ENCODE data around the gene PPP1CA. TPM values are rescaled to one million over a fixed set of nuclear protein-coding genes. Genes with fewer than 3 reads are reported as not detected.
A peak's percentile ranks its signal among the peaks of the same experiment; 100 is the strongest.

The PPP1CA gene
- total and polyA plus RNA-seq, 2 experiments from 2014 or later = 172 to 207 TPM

DNA sequence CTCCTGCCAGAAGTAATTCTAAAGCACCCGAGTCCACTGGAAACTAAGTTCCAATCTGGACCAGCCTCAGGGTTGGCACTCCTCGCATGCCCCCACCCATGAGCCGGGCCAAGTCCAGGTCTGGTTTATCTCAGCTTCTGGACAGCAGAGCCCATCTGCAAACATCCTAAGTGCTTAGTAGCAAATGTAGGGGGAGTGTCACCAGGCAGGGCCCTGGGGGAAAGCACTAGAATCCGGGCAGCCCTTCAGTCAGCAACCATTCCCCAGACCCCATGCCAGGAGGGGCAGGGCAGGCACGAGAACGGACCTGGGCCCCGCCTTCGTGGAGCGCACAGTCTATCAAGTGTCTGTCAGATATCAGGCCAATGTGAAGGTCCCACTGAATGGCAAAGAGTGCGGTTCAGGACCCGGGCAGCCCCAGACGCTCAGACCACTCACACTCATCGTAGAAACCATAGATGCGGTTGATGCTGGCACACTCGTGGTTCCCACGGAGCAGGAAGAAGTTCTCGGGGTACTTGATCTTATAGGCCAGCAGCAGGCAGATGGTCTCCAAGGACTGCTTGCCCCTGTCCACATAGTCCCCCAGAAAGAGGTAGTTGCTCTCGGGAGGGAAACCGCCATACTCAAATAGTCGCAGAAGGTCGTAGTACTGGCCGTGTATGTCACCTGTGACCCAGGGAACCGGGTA lies 1.3 kb downstream of the PPP1CA start:
- Histone ChIP-seq H2AFZ (no peak overlapping the region), H3K36me3 (ENCODE audit: low read depth) (peaks cover 7% of the 10 kb centered on the region; the same call in 1 of the 2 replicates), H3K27ac (peak overlapping the region; percentile 81; the same call in 1 of the 2 replicates), H4K20me1 (ENCODE audit: insufficient read depth) (no peaks in the 10 kb centered on the region), H3K4me1 (ENCODE audit: insufficient read depth) (peaks cover 8% of the 10 kb centered on the region), H3K9me3 (ENCODE audit: low read depth) (no peaks in the 10 kb centered on the region), H3K79me2 (ENCODE audit: insufficient read depth) (peaks cover 24% of the 10 kb centered on the region), H3F3A (ENCODE audit: insufficient read depth) (no peaks in the 10 kb centered on the region), H3K4me2 (ENCODE audit: unreplicated experiment) (peak overlapping the region; percentile 97), H3K27me3 (replicated peaks; ENCODE audit: insufficient read depth) (no peaks in the 10 kb centered on the region), H3K9ac (peak overlapping the region; percentile 95), H3K4me3 (peak overlapping the region; percentile 91), H3K9me2 (ENCODE audit: insufficient read depth) (no peaks in the 10 kb centered on the region)
- 12 to 14% methylated on average over 23 of the region's 23 CpGs for WGBS, 2 experiments (ENCODE audit: low coverage in 1 of 2, low lambda C conversion rate in 2 of 2, missing lambda C conversion rate in 2 of 2)
- in situ Hi-C loops (cut with MboI) = no loop called here
- TF ChIP-seq EZH2phosphoT487 (IDR thresholded peaks at IDR 0.05; ENCODE audit: insufficient read depth, low read depth) = no peak
- TF ChIP-seq EZH2 (IDR thresholded peaks at IDR 0.05; ENCODE audit: insufficient read depth, poor library complexity, severe bottlenecking) = no peak
- peak; percentile 52 for DNase-seq

DNA sequence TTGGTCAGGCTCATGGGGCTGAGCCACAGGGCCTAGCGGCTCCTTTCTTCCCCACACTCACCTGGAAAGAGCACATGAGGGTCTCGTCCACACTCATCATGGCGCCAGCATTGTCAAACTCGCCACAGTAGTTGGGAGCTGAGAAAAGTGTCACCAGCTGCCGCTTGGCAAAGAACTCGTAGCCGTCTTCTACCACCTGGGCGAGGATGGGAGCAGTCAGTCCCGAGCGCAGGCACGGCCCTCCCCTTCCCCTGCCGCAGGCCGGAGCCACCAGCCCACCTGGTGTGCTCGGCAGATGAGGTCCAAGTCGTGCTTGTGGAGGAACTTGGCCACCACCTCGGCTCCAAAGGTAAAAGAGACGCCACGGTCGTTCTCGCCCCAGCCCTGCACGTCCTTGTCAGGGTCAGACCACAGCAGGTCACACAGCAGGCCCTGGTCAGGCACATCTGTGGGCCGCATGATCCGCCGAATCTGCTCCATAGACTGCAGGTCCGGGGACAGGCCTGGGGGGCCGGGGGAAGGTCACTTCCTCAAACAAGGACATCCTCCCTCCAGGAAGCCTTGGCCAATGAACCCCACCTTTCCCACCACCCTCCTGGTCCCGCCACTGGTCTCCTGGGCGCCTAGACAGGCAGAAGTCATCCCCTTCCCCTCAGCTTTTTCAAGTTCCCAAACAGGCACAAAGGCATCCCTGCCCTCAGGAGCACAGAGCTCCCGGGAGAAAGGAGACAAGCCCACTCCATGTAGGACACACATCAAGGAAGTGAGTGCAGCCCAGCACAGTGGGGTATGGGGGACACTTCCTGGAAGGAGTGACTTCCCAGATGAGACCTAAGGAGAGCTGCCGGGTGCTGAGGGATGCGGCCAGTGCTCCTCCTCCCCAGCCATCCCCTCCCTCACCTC lies 2.7 kb downstream of the PPP1CA start:
- in situ Hi-C loops (cut with MboI) = no loop called here
- Histone ChIP-seq H3K4me2 (ENCODE audit: unreplicated experiment) (peak overlapping the region; percentile 97), H3K79me2 (ENCODE audit: insufficient read depth) (peaks cover 24% of the 10 kb centered on the region), H3K36me3 (ENCODE audit: low read depth) (peaks cover 7% of the 10 kb centered on the region; the same call in 1 of the 2 replicates), H4K20me1 (ENCODE audit: insufficient read depth) (no peaks in the 10 kb centered on the region), H3K27me3 (replicated peaks; ENCODE audit: insufficient read depth) (no peaks in the 10 kb centered on the region), H2AFZ (no peak overlapping the region), H3K4me1 (ENCODE audit: insufficient read depth) (peaks cover 8% of the 10 kb centered on the region), H3K4me3 (no peak overlapping the region; the same call in 1 of the 2 replicates), H3F3A (ENCODE audit: insufficient read depth) (no peaks in the 10 kb centered on the region), H3K9me2 (ENCODE audit: insufficient read depth) (no peaks in the 10 kb centered on the region), H3K9me3 (ENCODE audit: low read depth) (no peaks in the 10 kb centered on the region), H3K27ac (no peak overlapping the region), H3K9ac (no peak overlapping the region)
- WGBS, 2 experiments (ENCODE audit: low coverage in 1 of 2, low lambda C conversion rate in 2 of 2, missing lambda C conversion rate in 2 of 2) = 79 to 81% methylated on average over 31 of the region's 31 CpGs
- TF ChIP-seq EZH2phosphoT487 (IDR thresholded peaks at IDR 0.05; ENCODE audit: insufficient read depth, low read depth) = no peak
- TF ChIP-seq EZH2 (IDR thresholded peaks at IDR 0.05; ENCODE audit: insufficient read depth, poor library complexity, severe bottlenecking) = no peak
- DNase-seq = no peak

DNA sequence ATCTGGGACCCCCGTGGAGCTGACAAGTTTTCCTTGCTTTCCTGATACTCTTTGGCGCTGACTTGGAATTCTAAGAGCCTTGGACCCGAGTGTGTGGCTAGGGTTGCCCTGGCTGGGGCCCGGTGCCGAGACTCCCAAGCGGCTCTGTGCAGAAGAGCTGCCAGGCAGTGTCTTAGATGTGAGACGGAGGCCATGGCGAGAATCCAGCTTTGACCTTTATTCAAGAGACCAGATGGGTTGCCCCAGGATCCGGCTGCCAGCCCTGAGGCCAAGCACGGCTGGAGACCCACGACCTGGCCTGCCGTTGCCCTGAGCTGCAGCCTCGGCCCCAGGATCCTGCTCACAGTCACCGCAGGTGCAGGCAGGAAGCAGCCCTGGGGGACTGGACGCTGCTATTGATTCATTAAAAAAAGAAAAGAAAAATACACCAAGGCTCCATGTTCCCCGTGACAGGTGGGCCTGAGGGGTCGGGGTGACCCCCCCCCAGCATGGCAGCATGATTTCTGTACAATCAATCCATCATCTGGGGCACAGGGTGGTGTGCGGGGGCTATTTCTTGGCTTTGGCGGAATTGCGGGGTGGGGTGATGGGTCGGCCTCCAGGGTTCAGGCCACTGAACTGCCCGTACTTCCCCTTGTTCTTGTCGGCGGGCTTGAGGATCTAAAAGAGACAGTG lies 3.5 kb downstream of the PPP1CA start:
- Histone ChIP-seq H3K79me2 (ENCODE audit: insufficient read depth) (peaks cover 24% of the 10 kb centered on the region), H3K4me2 (ENCODE audit: unreplicated experiment) (no peak overlapping the region), H3K9ac (no peak overlapping the region), H3K27me3 (replicated peaks; ENCODE audit: insufficient read depth) (no peaks in the 10 kb centered on the region), H3K4me3 (no peak overlapping the region), H3K27ac (no peak overlapping the region), H3K9me2 (ENCODE audit: insufficient read depth) (no peaks in the 10 kb centered on the region), H3K9me3 (ENCODE audit: low read depth) (no peaks in the 10 kb centered on the region), H3K36me3 (ENCODE audit: low read depth) (peaks cover 7% of the 10 kb centered on the region; the same call in 1 of the 2 replicates), H4K20me1 (ENCODE audit: insufficient read depth) (no peaks in the 10 kb centered on the region), H3F3A (ENCODE audit: insufficient read depth) (no peaks in the 10 kb centered on the region), H2AFZ (no peak overlapping the region), H3K4me1 (ENCODE audit: insufficient read depth) (peaks cover 8% of the 10 kb centered on the region)
- no peak for TF ChIP-seq EZH2phosphoT487 (IDR thresholded peaks at IDR 0.05; ENCODE audit: insufficient read depth, low read depth)
- no peak for TF ChIP-seq EZH2 (IDR thresholded peaks at IDR 0.05; ENCODE audit: insufficient read depth, poor library complexity, severe bottlenecking)
- 83 to 86% methylated on average over 24 of the region's 24 CpGs for WGBS, 2 experiments (ENCODE audit: low coverage in 1 of 2, low lambda C conversion rate in 2 of 2, missing lambda C conversion rate in 2 of 2)
- in situ Hi-C loops (cut with MboI) = no loop called here
- no peak for DNase-seq

DNA sequence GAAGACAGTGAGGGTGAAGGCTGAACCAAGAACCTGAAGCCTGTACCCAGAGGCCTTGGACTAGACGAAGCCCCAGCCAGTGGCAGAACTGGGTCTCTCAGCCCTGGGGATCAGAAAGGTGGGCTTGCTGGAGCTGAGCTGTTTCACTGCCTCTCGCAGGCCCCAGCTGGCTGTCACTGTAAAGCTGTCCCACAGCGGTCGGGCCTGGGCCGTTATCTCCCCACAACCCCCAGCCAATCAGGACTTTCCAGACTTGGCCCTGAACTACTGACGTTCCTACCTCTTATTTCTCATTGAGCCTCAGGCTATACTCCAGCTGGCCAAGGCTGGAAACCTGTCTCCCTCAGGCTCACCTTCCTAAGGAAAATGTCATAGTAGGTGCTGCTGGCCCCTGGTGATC lies 4.1 kb downstream of the PPP1CA start:
- Histone ChIP-seq H3K9me3 (ENCODE audit: low read depth) (no peaks in the 10 kb centered on the region), H3K4me1 (ENCODE audit: insufficient read depth) (peaks cover 8% of the 10 kb centered on the region), H4K20me1 (ENCODE audit: insufficient read depth) (no peaks in the 10 kb centered on the region), H2AFZ (no peak overlapping the region), H3K9ac (no peak overlapping the region), H3K79me2 (ENCODE audit: insufficient read depth) (peaks cover 28% of the 10 kb centered on the region), H3K4me3 (no peak overlapping the region), H3K27me3 (replicated peaks; ENCODE audit: insufficient read depth) (no peaks in the 10 kb centered on the region), H3K4me2 (ENCODE audit: unreplicated experiment) (no peak overlapping the region), H3F3A (ENCODE audit: insufficient read depth) (no peaks in the 10 kb centered on the region), H3K9me2 (ENCODE audit: insufficient read depth) (no peaks in the 10 kb centered on the region), H3K36me3 (ENCODE audit: low read depth) (peaks cover 7% of the 10 kb centered on the region; the same call in 1 of the 2 replicates), H3K27ac (no peak overlapping the region)
- in situ Hi-C loops (cut with MboI) = no loop called here
- TF ChIP-seq EZH2 (IDR thresholded peaks at IDR 0.05; ENCODE audit: insufficient read depth, poor library complexity, severe bottlenecking) = no peak
- no peak for TF ChIP-seq EZH2phosphoT487 (IDR thresholded peaks at IDR 0.05; ENCODE audit: insufficient read depth, low read depth)
- WGBS, 2 experiments (ENCODE audit: low coverage in 1 of 2, low lambda C conversion rate in 2 of 2, missing lambda C conversion rate in 2 of 2) = 83 to 88% methylated on average over 6 of the region's 6 CpGs
- no peak for DNase-seq
